Endothelial cell of umbilical vein (primary cell): ENCODE results near the gene MSL1. TPM values are rescaled to one million over a fixed set of nuclear protein-coding genes. Genes with fewer than 3 reads are reported as not detected.

Source experiments
- BruUV-seq: library from RNA; stranded (reverse); fragments of 400-500 nt; replicated peaks from 2 replicates; lab custom pipeline; 2021; lab: Mats Ljungman, UMichigan
- CTCF ChIA-PET: fragments of 300-600, 350-600 bp; sonication (Branson Sonifier 250); formaldehyde crosslinking; loops from one replicate; lab custom pipeline; 2021; ENCODE audit warnings: antibody characterized with exemption, inconsistent platforms; lab: Charles Lee
- POLR2A ChIA-PET: fragments of 300-600, 350-600 bp; sonication (Branson Sonifier 250); formaldehyde crosslinking; loops from one replicate; lab custom pipeline; 2021; ENCODE audit warnings: antibody characterized with exemption, inconsistent platforms; lab: Charles Lee
- DNase-seq: peaks from one replicate; pipeline ENCODE4 v3.0.0-alpha.2; 2011; ENCODE audit warnings: low read depth, low spot score
- FAIRE-seq: peaks from 2 replicates; lab custom pipeline; 2011; peaks lifted over from hg19 to GRCh38; lab: Jason Lieb, UNC
- H2AFZ ChIP-seq: 2 replicates; pipeline ENCODE4 v1.6.0; 2012; ENCODE audit warnings: low read depth, low read length, control low read depth, inconsistent platforms
- H3K27ac ChIP-seq: 2 replicates; pipeline ENCODE4 v1.5.1; 2011; ENCODE audit warnings: low read depth, mild to moderate bottlenecking, control low read depth, low read length, moderate library complexity; ENCODE audit not compliant: insufficient read depth
- H3K27me3 ChIP-seq, 2 experiments: 2 replicates each; pipeline versions ENCODE4 v1.6.0 to v1.6.1; 2011; ENCODE audit warnings: low read length in 2 of 2, mixed read lengths in 1 of 2; ENCODE audit not compliant: control insufficient read depth in 2 of 2, insufficient read depth in 2 of 2
- H3K36me3 ChIP-seq, 2 experiments: 2 replicates in 1 of 2; 3 replicates in 1 of 2; pipeline ENCODE4 v1.5.1; 2011; ENCODE audit warnings: low read length in 2 of 2, mild to moderate bottlenecking in 1 of 2, moderate library complexity in 1 of 2; ENCODE audit not compliant: control insufficient read depth in 2 of 2, insufficient read depth in 2 of 2; ENCODE audit errors: extremely low read depth in 1 of 2
- H3K4me1 ChIP-seq: 3 replicates; pipeline ENCODE4 v1.5.1; 2011; ENCODE audit warnings: mild to moderate bottlenecking, low read length; ENCODE audit not compliant: control insufficient read depth, insufficient read depth; ENCODE audit errors: extremely low read depth
- H3K4me2 ChIP-seq: 2 replicates; pipeline ENCODE4 v1.6.1; 2011; ENCODE audit warnings: low read length, control low read depth, mixed read lengths; ENCODE audit not compliant: insufficient read depth
- H3K4me3 ChIP-seq, 3 experiments: fragments of 200-600 bp in 1 of 3; sonication (generic), shearing (Covaris generic) in 1 of 3; replicated peaks in 1 of 3; 2 replicates each; pipeline ENCODE4 v1.5.1; 2011 to 2016; ENCODE audit warnings: control low read depth in 3 of 3, low read length in 3 of 3, mild to moderate bottlenecking in 2 of 3, inconsistent platforms in 1 of 3, low read depth in 1 of 3, moderate library complexity in 1 of 3; ENCODE audit not compliant: insufficient read depth in 1 of 3
- H3K79me2 ChIP-seq: 2 replicates; pipeline ENCODE4 v1.6.0; 2012; ENCODE audit warnings: low read length, inconsistent platforms; ENCODE audit not compliant: control insufficient read depth, insufficient read depth
- H3K9ac ChIP-seq: replicated peaks from 2 replicates; pipeline ENCODE3; 2011; ENCODE audit warnings: low read length, control low read depth; ENCODE audit not compliant: insufficient read depth; ENCODE audit errors: extremely low read depth
- H3K9me1 ChIP-seq: replicated peaks from 3 replicates; pipeline ENCODE4 v1.6.0; 2011; ENCODE audit warnings: mild to moderate bottlenecking, low read length; ENCODE audit not compliant: control insufficient read depth, insufficient read depth; ENCODE audit errors: extremely low read depth
- H3K9me3 ChIP-seq: replicated peaks from 2 replicates; pipeline ENCODE4 v1.5.1; 2012; ENCODE audit warnings: low read length, inconsistent platforms; ENCODE audit not compliant: control insufficient read depth, insufficient read depth
- H4K20me1 ChIP-seq: replicated peaks from 2 replicates; pipeline ENCODE3; 2011; ENCODE audit warnings: mild to moderate bottlenecking, low read length; ENCODE audit not compliant: control insufficient read depth, insufficient read depth; ENCODE audit errors: extremely low read depth
- CTCF ChIP-seq, 2 donors: IDR thresholded peaks; 1 replicate in 1 of 2; 2 replicates in 1 of 2; pipeline ENCODE4 v1.5.1; 2011; ENCODE audit warnings: low read length in 2 of 2, mild to moderate bottlenecking in 2 of 2, moderate library complexity in 2 of 2, control low read depth in 1 of 2, inconsistent platforms in 1 of 2, low read depth in 1 of 2; ENCODE audit not compliant: insufficient read depth in 1 of 2; ENCODE audit errors: extremely low read depth in 1 of 2
- EZH2 ChIP-seq: IDR thresholded peaks from 2 replicates; pipeline ENCODE4 v1.6.1; 2012; ENCODE audit warnings: borderline replicate concordance, low read depth, mild to moderate bottlenecking, moderate library complexity, low read length, inconsistent platforms; ENCODE audit not compliant: severe bottlenecking
- FOS ChIP-seq: IDR thresholded peaks from 2 replicates; pipeline ENCODE4 v1.6.1; 2011; ENCODE audit warnings: mild to moderate bottlenecking, low read length, moderate library complexity, borderline replicate concordance; ENCODE audit not compliant: insufficient read depth
- GATA2 ChIP-seq: IDR thresholded peaks from 2 replicates; pipeline ENCODE4 v1.7.0; 2011; ENCODE audit warnings: low read depth, mild to moderate bottlenecking, moderate library complexity, mixed read lengths, low read length; ENCODE audit not compliant: insufficient read length, insufficient read depth
- MAX ChIP-seq: IDR thresholded peaks from 2 replicates; pipeline ENCODE4 v1.6.1; 2011; ENCODE audit not compliant: insufficient read depth, insufficient read length
- MYC ChIP-seq: IDR thresholded peaks from one replicate; pipeline ENCODE4 v1.6.1; 2011; ENCODE audit warnings: mild to moderate bottlenecking, low read depth, low read length
- dilution Hi-C: fragments of 300-500 bp; cut with MboI; formaldehyde crosslinking; loops from one replicate; pipeline ENCODE4 v1.15.0; 2019; ENCODE audit warnings: low sequenced_read_pairs; ENCODE audit not compliant: extremely low pct_ligation_motif_present
- intact Hi-C: fragments of 100-400 bp; cut with micrococcal nuclease; formaldehyde crosslinking; loops from one replicate; pipeline ENCODE4 v1.10.0; 2022
- polyA plus RNA-seq, 4 experiments: library from polyadenylated mRNA; depleted of rRNA in 3 of 4; stranded (reverse) in 3 of 4; unstranded in 1 of 4; fragments of >200 nt; gene quantifications; 2 replicates each; pipeline versions ENCODE4 v1.2.1 to v1.2.3, GENCODE V29; 2011 to 2012; ENCODE audit warnings: missing spikeins in 1 of 4
- total RNA-seq: library from RNA; stranded (reverse); gene quantifications from 2 replicates; pipeline ENCODE4 v1.2.3, GENCODE V29; 2021

Gene MSL1
- total and polyA plus RNA-seq, 2 donors (not counting 3 experiments of a cell fraction or from before 2014, with no cell fraction given): 30.9 to 95.0 TPM

- Histone ChIP-seq H3K4me3 (no peak overlapping the region), H3K79me2 (no peaks in the 10 kb centered on the region), H3K4me2 (no peak overlapping the region), H2AFZ (no peak overlapping the region), H3K4me1 (no peaks in the 10 kb centered on the region), H3K36me3 (peaks cover 0 to 37% of the 10 kb centered on the region in 2 experiments), H3K9ac (no peak overlapping the region), H3K27me3 (no peaks in the 10 kb centered on the region), H3K9me3 (no peaks in the 10 kb centered on the region), H3K27ac (no peak overlapping the region), H3K9me1 (no peaks in the 10 kb centered on the region), H4K20me1 (no peaks in the 10 kb centered on the region)
- dilution Hi-C loops: no loop called here
- intact Hi-C loops: loop anchor here (2.0 kb wide), 1 partner anchor 24 kb away; the partner anchor contains the start of gene THRA
- FAIRE-seq (no peak), DNase-seq (no peak)
- TSS peak; percentile 5 for BruUV-seq
- ChIA-PET CTCF (interaction anchor here (0.8 to 3.6 kb wide), 19 partner anchors 8 to 129 kb away, joined by 3 to 62 read pairs (median 9); partner anchors contain the start of genes CSF3, MED24, NR1D1 and THRA), POLR2A (interaction anchor here (1.0 kb wide), 1 partner anchor 49 kb away, joined by 4 read pairs; no protein-coding TSS in a partner anchor)
- no peak for TF ChIP-seq FOS
- no peak for TF ChIP-seq EZH2
- TF ChIP-seq MYC: no peak
- no peak for TF ChIP-seq CTCF (IDR thresholded peaks at IDR 0.05; ENCODE audit: extremely low read depth in 1 of 2, insufficient read depth in 1 of 2, low read depth in 1 of 2, low read length in 2 of 2)
- TF ChIP-seq MAX: no peak
- no peak for TF ChIP-seq GATA2
Observed at GRCh38 chr17:40087049-40087794, 34.5 kb upstream of the MSL1 start.
